SU-DHL-6 (cell line): ENCODE data around the gene OSBP2.

Source experiments
- H2AFZ ChIP-seq: fragments of 200-600 bp; sonication (generic); 2 replicates; pipeline ENCODE4 v1.6.1; 2014; ENCODE audit warnings: low read depth, mild to moderate bottlenecking, moderate library complexity, mixed read lengths, antibody characterized with exemption, low read length; ENCODE audit not compliant: severe bottlenecking
- H3F3A ChIP-seq: fragments of 200-600 bp; shearing (Covaris generic); 2 replicates; pipeline ENCODE4 v1.6.0; 2016; ENCODE audit warnings: antibody characterized with exemption, mild to moderate bottlenecking; ENCODE audit not compliant: insufficient read depth
- H3K27ac ChIP-seq: fragments of 200-600 bp; sonication (generic); 2 replicates; pipeline ENCODE4 v1.5.1; 2016; ENCODE audit warnings: low read depth, mild to moderate bottlenecking, low read length, moderate library complexity, mixed read lengths
- H3K27me3 ChIP-seq: fragments of 200-600 bp; sonication (generic), shearing (Covaris generic); 2 replicates; pipeline ENCODE4 v1.6.0; 2014; ENCODE audit warnings: mild to moderate bottlenecking, low read length
- H3K36me3 ChIP-seq: fragments of 200-600 bp; sonication (generic); 2 replicates; pipeline ENCODE4 v1.6.1; 2014; ENCODE audit warnings: mild to moderate bottlenecking, low read length, mixed read lengths
- H3K4me2 ChIP-seq: fragments of 300-600, 200-600 bp; shearing (Covaris generic), sonication (generic); 2 replicates; pipeline ENCODE4 v1.6.0; 2014; ENCODE audit warnings: low read length, low read depth, mild to moderate bottlenecking; ENCODE audit not compliant: poor library complexity, severe bottlenecking
- H3K4me3 ChIP-seq: fragments of 200-600 bp; sonication (generic); 2 replicates; pipeline ENCODE4 v1.5.1; 2014; ENCODE audit warnings: antibody characterized with exemption, low read length, mild to moderate bottlenecking, mixed read lengths; ENCODE audit not compliant: insufficient read depth, poor library complexity, severe bottlenecking
- H3K79me2 ChIP-seq: fragments of 200-600 bp; sonication (generic); 2 replicates; pipeline ENCODE4 v1.6.1; 2014; ENCODE audit warnings: mild to moderate bottlenecking, low read length, moderate library complexity; ENCODE audit not compliant: insufficient read depth
- H3K9ac ChIP-seq: fragments of 200-600 bp; sonication (generic); 2 replicates; pipeline ENCODE4 v1.7.0; 2014; ENCODE audit warnings: mild to moderate bottlenecking, low read length
- H3K9me2 ChIP-seq: fragments of 200-600 bp; sonication (generic); replicated peaks from 2 replicates; pipeline ENCODE4 v1.6.1; 2014; ENCODE audit warnings: low read length; ENCODE audit not compliant: insufficient read depth
- H3K9me3 ChIP-seq: fragments of 200-600 bp; sonication (generic); 2 replicates; pipeline ENCODE4 v1.6.1; 2014; ENCODE audit warnings: low read length, mixed read lengths; ENCODE audit not compliant: insufficient read depth
- H4K20me1 ChIP-seq: fragments of 200-600 bp; sonication (generic); 2 replicates; pipeline ENCODE4 v1.6.1; 2014; ENCODE audit warnings: low read depth, mild to moderate bottlenecking, antibody characterized with exemption, low read length, moderate library complexity, mixed read lengths
- EZH2phosphoT487 ChIP-seq: fragments of 200-600 bp; sonication (generic), shearing (Covaris generic); conservative IDR thresholded peaks from 2 replicates; pipeline ENCODE4 v1.6.1; 2018; ENCODE audit warnings: mild to moderate bottlenecking, antibody characterized with exemption, low read length, moderate library complexity, mixed read lengths
- TF ChIP-seq, protein P1 (sequence below): fragments of 200-600 bp; sonication (generic); IDR thresholded peaks from one replicate; pipeline ENCODE4 v1.5.1; 2017; ENCODE audit warnings: antibody characterized with exemption, mild to moderate bottlenecking, low read length, moderate library complexity; ENCODE audit not compliant: insufficient read depth, poor library complexity, severe bottlenecking

Gene OSBP2

DNA sequence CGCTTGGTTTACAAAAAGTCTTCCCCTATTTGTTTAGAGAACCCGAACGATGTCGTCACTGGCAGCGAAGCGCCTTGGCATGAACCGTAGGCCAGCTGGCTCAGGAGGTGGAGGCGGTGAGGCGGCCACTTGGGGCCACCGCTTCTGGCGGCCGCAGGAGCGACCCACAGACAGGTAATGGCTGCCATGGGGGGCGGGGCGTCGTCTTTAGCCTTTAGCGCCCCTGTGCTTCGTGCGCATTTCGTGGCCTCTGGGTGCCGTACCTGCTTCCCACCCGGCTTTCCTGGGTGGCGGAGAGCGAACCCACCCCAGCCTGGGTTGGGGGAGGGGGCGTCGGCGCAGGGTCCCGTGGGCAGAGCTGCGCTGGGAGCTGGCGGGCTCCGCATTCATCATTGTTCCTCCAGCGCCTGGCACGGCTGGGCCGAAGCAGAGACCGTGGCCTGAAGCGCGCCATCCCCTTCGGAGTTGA is 469 bp upstream of the OSBP2 start:
- Histone ChIP-seq H2AFZ (no peak overlapping the region), H3K4me2 (no peak overlapping the region), H3K9ac (no peak overlapping the region)

DNA sequence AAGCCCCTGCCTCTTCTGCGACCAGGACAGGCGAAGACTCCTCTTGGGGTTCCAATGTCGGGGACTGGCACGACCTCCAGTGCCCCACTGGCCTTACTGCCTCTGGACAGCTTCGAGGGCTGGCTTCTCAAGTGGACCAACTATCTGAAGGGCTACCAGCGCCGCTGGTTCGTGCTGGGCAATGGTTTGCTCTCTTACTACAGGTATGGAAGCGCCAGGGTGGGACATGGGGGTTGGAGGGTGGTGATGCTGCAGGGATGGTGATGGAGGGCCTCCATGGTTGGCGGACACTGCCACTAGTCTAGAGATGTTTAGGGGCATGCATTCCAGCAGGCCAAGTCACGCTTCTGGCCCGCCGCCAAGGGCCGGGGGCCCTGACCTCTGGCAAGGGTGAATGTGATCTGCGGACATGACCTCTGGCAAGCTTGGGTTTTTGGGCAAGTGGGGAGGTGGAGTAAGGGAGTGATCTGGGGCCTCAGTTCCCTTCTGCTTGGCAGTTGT is 727 bp downstream of the OSBP2 start:
- Histone ChIP-seq H3K9me2 (no peaks in the 10 kb centered on the region), H3K9me3 (no peaks in the 10 kb centered on the region), H2AFZ (no peak overlapping the region), H3K36me3 (no peaks in the 10 kb centered on the region), H3K4me3 (no peak overlapping the region), H3K4me2 (no peak overlapping the region), H3K27ac (no peak overlapping the region), H3K27me3 (no peaks in the 10 kb centered on the region), H3F3A (no peaks in the 10 kb centered on the region), H3K9ac (no peak overlapping the region), H4K20me1 (no peaks in the 10 kb centered on the region), H3K79me2 (no peaks in the 10 kb centered on the region)
- TF ChIP-seq EZH2phosphoT487 = no peak
- TF ChIP-seq, protein P1, sequence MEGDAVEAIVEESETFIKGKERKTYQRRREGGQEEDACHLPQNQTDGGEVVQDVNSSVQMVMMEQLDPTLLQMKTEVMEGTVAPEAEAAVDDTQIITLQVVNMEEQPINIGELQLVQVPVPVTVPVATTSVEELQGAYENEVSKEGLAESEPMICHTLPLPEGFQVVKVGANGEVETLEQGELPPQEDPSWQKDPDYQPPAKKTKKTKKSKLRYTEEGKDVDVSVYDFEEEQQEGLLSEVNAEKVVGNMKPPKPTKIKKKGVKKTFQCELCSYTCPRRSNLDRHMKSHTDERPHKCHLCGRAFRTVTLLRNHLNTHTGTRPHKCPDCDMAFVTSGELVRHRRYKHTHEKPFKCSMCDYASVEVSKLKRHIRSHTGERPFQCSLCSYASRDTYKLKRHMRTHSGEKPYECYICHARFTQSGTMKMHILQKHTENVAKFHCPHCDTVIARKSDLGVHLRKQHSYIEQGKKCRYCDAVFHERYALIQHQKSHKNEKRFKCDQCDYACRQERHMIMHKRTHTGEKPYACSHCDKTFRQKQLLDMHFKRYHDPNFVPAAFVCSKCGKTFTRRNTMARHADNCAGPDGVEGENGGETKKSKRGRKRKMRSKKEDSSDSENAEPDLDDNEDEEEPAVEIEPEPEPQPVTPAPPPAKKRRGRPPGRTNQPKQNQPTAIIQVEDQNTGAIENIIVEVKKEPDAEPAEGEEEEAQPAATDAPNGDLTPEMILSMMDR = no peak

More for the DNA sequence above, 469 bp upstream of the OSBP2 start:
- Histone ChIP-seq H3K27me3 (no peaks in the 10 kb centered on the region), H3K36me3 (no peaks in the 10 kb centered on the region), H3K9me3 (no peaks in the 10 kb centered on the region), H3K4me3 (no peak overlapping the region), H3F3A (no peaks in the 10 kb centered on the region), H3K79me2 (no peaks in the 10 kb centered on the region), H4K20me1 (no peaks in the 10 kb centered on the region), H3K27ac (no peak overlapping the region), H3K9me2 (no peaks in the 10 kb centered on the region)
- TF ChIP-seq EZH2phosphoT487 = no peak
- TF ChIP-seq, protein P1 = no peak

DNA sequence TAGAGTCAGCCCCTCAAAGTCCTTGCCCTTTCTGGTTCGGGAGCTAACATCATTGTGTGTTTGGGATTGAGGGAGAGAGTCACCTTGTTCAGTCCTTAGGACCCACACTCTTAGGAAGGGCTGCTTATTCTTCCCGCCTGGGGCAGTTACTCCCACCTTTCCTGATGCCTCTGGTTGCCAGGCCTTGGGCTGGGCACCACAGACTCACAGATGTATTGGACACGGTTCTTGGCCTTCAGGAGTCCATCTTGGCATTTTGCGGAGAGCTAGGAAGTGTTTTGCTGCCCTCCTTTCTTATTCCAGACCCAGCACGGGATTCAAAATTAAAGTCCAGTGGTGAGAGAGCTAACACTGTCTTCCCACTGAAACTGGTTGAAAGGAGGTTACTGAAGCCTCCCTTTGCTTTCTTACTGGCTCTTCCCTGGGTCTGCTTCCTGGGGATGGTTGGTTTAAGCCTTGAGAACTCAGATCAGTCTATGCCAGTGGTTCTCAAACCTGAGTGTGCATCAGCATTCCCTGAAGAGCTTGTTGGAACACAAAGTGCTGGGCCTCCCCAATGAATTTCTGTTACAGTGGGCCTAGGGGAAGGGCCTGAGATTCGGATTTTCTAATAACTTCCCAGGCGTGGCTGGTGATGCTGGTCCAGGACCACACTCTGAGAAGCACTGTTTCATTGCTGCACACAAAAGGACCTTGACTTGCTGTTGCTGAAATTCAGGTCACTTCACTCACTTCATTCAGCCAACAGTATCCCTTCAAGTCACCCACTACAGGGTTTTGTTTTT is 1.4 kb downstream of the OSBP2 start:
- Histone ChIP-seq H3K9me2 (no peaks in the 10 kb centered on the region), H3K36me3 (no peaks in the 10 kb centered on the region), H3K27me3 (no peaks in the 10 kb centered on the region), H3K4me3 (no peak overlapping the region), H4K20me1 (no peaks in the 10 kb centered on the region), H2AFZ (no peak overlapping the region), H3K4me2 (no peak overlapping the region), H3K79me2 (no peaks in the 10 kb centered on the region), H3F3A (no peaks in the 10 kb centered on the region), H3K9ac (no peak overlapping the region), H3K27ac (no peak overlapping the region), H3K9me3 (no peaks in the 10 kb centered on the region)
- TF ChIP-seq, protein P1 = no peak
- no peak for TF ChIP-seq EZH2phosphoT487
